T-helper 17 cell (primary cell): ENCODE data around the gene MTNR1A. TPM values are rescaled to one million over a fixed set of nuclear protein-coding genes. Genes with fewer than 3 reads are reported as not detected.

Experiments
- ATAC-seq: fragments of 150-1000 bp; cut with Tn5 transposase; 2 replicates; pipeline ENCODE4 v1.10.0; 2021; ENCODE audit warnings: mild to moderate bottlenecking, moderate library complexity
- DNase-seq, 3 donors: peaks; one replicate each; pipeline versions ENCODE4 v3.0.0 to v3.0.0-alpha.2; 2020 to 2021
- H3K9me3 ChIP-seq: one replicate; pipeline ENCODE4 v1.7.0; 2013; ENCODE audit warnings: low read length, mild to moderate bottlenecking; ENCODE audit not compliant: control insufficient read depth, poor library complexity, severe bottlenecking
- H3K27ac Mint-ChIP-seq: one replicate; pipeline ENCODE4 v1.8.0; 2022; ENCODE audit warnings: mild to moderate bottlenecking, moderate library complexity, mixed read lengths
- H3K27me3 Mint-ChIP-seq: one replicate; pipeline ENCODE4 v1.8.0; 2022; ENCODE audit warnings: mixed read lengths
- H3K36me3 Mint-ChIP-seq: one replicate; pipeline ENCODE4 v1.8.0; 2022; ENCODE audit warnings: low read depth, mixed read lengths
- H3K4me1 Mint-ChIP-seq: one replicate; pipeline ENCODE4 v1.8.0; 2022; ENCODE audit warnings: mild to moderate bottlenecking, mixed read lengths
- H3K4me3 Mint-ChIP-seq: one replicate; pipeline ENCODE4 v1.8.0; 2022; ENCODE audit warnings: mild to moderate bottlenecking, moderate library complexity, mixed read lengths
- total RNA-seq, 4 donors: library from RNA in 2 of 4; stranded (reverse) in 2 of 4; gene quantifications; one replicate each; pipeline ENCODE4 v1.2.3 and lab custom pipeline; 2022 to 2026

MTNR1A gene
- not detected for total RNA-seq
- 0 reads per million in 2 donors for total RNA-seq (lab: John Stamatoyannopoulos, UW)

GRCh38 chr4:186554914-186555827, at the start of gene MTNR1A:
Gene MTNR1A, minus strand, starts transcription at chr4:186555567. Its CDS starts 202 bp downstream, at chr4:186555365.
- no peak within 1 kb of the TSS for H3K27ac Mint-ChIP-seq
- no peak for ATAC-seq

GRCh38 chr4:186604124-186604807, 48.9 kb upstream of the MTNR1A start:
- Mint-ChIP-seq H3K36me3 (no peaks in the 10 kb centered on the region), H3K4me1 (no peaks in the 10 kb centered on the region), H3K27ac (no peak overlapping the region), H3K4me3 (no peak overlapping the region), H3K27me3 (peaks cover 5% of the 10 kb centered on the region)
- no peak for DNase-seq
- H3K9me3 ChIP-seq = peaks cover 3% of the 10 kb centered on the region
- no peak for ATAC-seq

More at GRCh38 chr4:186554914-186555827, at the start of gene MTNR1A:
- H3K4me1 Mint-ChIP-seq = no peaks in the 10 kb centered on the region
- H3K4me3 Mint-ChIP-seq = no peak within 1 kb of the TSS
- H3K36me3 Mint-ChIP-seq = no peaks in the 10 kb centered on the region
- DNase-seq = no peak
- no peaks in the 10 kb centered on the region for H3K9me3 ChIP-seq
- peaks cover 23% of the 10 kb centered on the region for H3K27me3 Mint-ChIP-seq

- ATAC-seq = no peak
- H3K4me3 Mint-ChIP-seq = no peak overlapping the region
- peaks cover under 1% of the 10 kb centered on the region for H3K9me3 ChIP-seq
- no peak for DNase-seq
- peaks cover 5% of the 10 kb centered on the region for H3K27me3 Mint-ChIP-seq
- H3K36me3 Mint-ChIP-seq = no peaks in the 10 kb centered on the region
- no peak overlapping the region for H3K27ac Mint-ChIP-seq
- H3K4me1 Mint-ChIP-seq = no peaks in the 10 kb centered on the region
Measured at GRCh38 chr4:186602978-186603377, 47.6 kb upstream of the MTNR1A start.

- Mint-ChIP-seq H3K36me3 (no peaks in the 10 kb centered on the region), H3K4me1 (no peaks in the 10 kb centered on the region), H3K27me3 (peaks cover 5% of the 10 kb centered on the region), H3K4me3 (no peak overlapping the region), H3K27ac (no peak overlapping the region)
- ATAC-seq = no peak
- H3K9me3 ChIP-seq = no peaks in the 10 kb centered on the region
- no peak for DNase-seq
Measured at GRCh38 chr4:186599483-186599882, 44.1 kb upstream of the MTNR1A start.

- no peak overlapping the region for H3K4me3 Mint-ChIP-seq
- H3K27ac Mint-ChIP-seq = no peak overlapping the region
- no peak for DNase-seq
- no peaks in the 10 kb centered on the region for H3K36me3 Mint-ChIP-seq
- no peak for ATAC-seq
- peaks cover 5% of the 10 kb centered on the region for H3K27me3 Mint-ChIP-seq
- no peaks in the 10 kb centered on the region for H3K9me3 ChIP-seq
- no peaks in the 10 kb centered on the region for H3K4me1 Mint-ChIP-seq
Measured at GRCh38 chr4:186598686-186599085, 43.3 kb upstream of the MTNR1A start.

- Mint-ChIP-seq H3K36me3 (no peaks in the 10 kb centered on the region), H3K4me1 (no peaks in the 10 kb centered on the region), H3K4me3 (no peak overlapping the region), H3K27me3 (peaks cover 9% of the 10 kb centered on the region), H3K27ac (no peak overlapping the region)
- no peak for ATAC-seq
- DNase-seq = no peak
- no peaks in the 10 kb centered on the region for H3K9me3 ChIP-seq
Measured at GRCh38 chr4:186596850-186597390, 41.6 kb upstream of the MTNR1A start.

- DNase-seq (no peak), ATAC-seq (no peak)
- no peak overlapping the region for H3K4me3 Mint-ChIP-seq
- H3K27ac Mint-ChIP-seq = no peak overlapping the region
- no peaks in the 10 kb centered on the region for H3K4me1 Mint-ChIP-seq
- no peaks in the 10 kb centered on the region for H3K9me3 ChIP-seq
- H3K27me3 Mint-ChIP-seq = peaks cover 9% of the 10 kb centered on the region
- no peaks in the 10 kb centered on the region for H3K36me3 Mint-ChIP-seq
Measured at GRCh38 chr4:186596346-186596745, 41.0 kb upstream of the MTNR1A start.

- DNase-seq (no peak), ATAC-seq (no peak)
- H3K36me3 Mint-ChIP-seq = no peaks in the 10 kb centered on the region
- no peak overlapping the region for H3K27ac Mint-ChIP-seq
- no peaks in the 10 kb centered on the region for H3K9me3 ChIP-seq
- H3K27me3 Mint-ChIP-seq = peaks cover 4% of the 10 kb centered on the region
- no peak overlapping the region for H3K4me3 Mint-ChIP-seq
- no peaks in the 10 kb centered on the region for H3K4me1 Mint-ChIP-seq
Measured at GRCh38 chr4:186593587-186593973, 38.2 kb upstream of the MTNR1A start.

- H3K9me3 ChIP-seq = no peaks in the 10 kb centered on the region
- Mint-ChIP-seq H3K4me1 (no peaks in the 10 kb centered on the region), H3K27ac (no peak overlapping the region), H3K27me3 (peaks cover 4% of the 10 kb centered on the region), H3K36me3 (no peaks in the 10 kb centered on the region), H3K4me3 (no peak overlapping the region)
- ATAC-seq = no peak
- DNase-seq = no peak
Measured at GRCh38 chr4:186592966-186593586, 37.7 kb upstream of the MTNR1A start.

- no peaks in the 10 kb centered on the region for H3K9me3 ChIP-seq
- H3K4me1 Mint-ChIP-seq = no peaks in the 10 kb centered on the region
- ATAC-seq (no peak), DNase-seq (no peak)
- no peak overlapping the region for H3K27ac Mint-ChIP-seq
- no peak overlapping the region for H3K4me3 Mint-ChIP-seq
- peaks cover 4% of the 10 kb centered on the region for H3K27me3 Mint-ChIP-seq
- no peaks in the 10 kb centered on the region for H3K36me3 Mint-ChIP-seq
Measured at GRCh38 chr4:186592445-186592844, 37.1 kb upstream of the MTNR1A start.

GRCh38 chr4:186591651-186592050, 36.3 kb upstream of the MTNR1A start:
- no peaks in the 10 kb centered on the region for H3K36me3 Mint-ChIP-seq
- H3K9me3 ChIP-seq = no peaks in the 10 kb centered on the region
- H3K4me1 Mint-ChIP-seq = no peaks in the 10 kb centered on the region
- DNase-seq = no peak
- H3K27me3 Mint-ChIP-seq = peaks cover 4% of the 10 kb centered on the region
- no peak overlapping the region for H3K4me3 Mint-ChIP-seq
- no peak overlapping the region for H3K27ac Mint-ChIP-seq
- ATAC-seq = no peak

- no peak overlapping the region for H3K27ac Mint-ChIP-seq
- peaks cover 11% of the 10 kb centered on the region for H3K27me3 Mint-ChIP-seq
- H3K36me3 Mint-ChIP-seq = no peaks in the 10 kb centered on the region
- H3K4me3 Mint-ChIP-seq = no peak overlapping the region
- peaks cover 4% of the 10 kb centered on the region for H3K4me1 Mint-ChIP-seq
- no peak for ATAC-seq
- no peaks in the 10 kb centered on the region for H3K9me3 ChIP-seq
- DNase-seq = no peak
Measured at GRCh38 chr4:186588503-186588902, 33.1 kb upstream of the MTNR1A start.

GRCh38 chr4:186587416-186588018, 32.1 kb upstream of the MTNR1A start:
- H3K9me3 ChIP-seq = no peaks in the 10 kb centered on the region
- Mint-ChIP-seq H3K4me1 (peaks cover 4% of the 10 kb centered on the region), H3K4me3 (no peak overlapping the region), H3K36me3 (no peaks in the 10 kb centered on the region), H3K27ac (no peak overlapping the region), H3K27me3 (peaks cover 7% of the 10 kb centered on the region)
- peak; percentile 10 to 47 (median 22) for DNase-seq
- ATAC-seq = peak; percentile 57
